Measurements from ENCODE around the gene MICALL1. TPM values are rescaled to one million over a fixed set of nuclear protein-coding genes. Genes with fewer than 3 reads are reported as not detected.

The MICALL1 gene
- total RNA-seq, 1 donor from 2014 or later, result 5.0 TPM

GRCh38 chr22:37991731-37992442 lies 85.8 kb downstream of the MICALL1 start:
- no peak overlapping the region for H3K27ac ChIP-seq
- no peaks in the 10 kb centered on the region for H3K4me1 ChIP-seq
- H4K20me1 ChIP-seq (ENCODE audit: low read depth), result no peaks in the 10 kb centered on the region
- H3K36me3 ChIP-seq, result no peaks in the 10 kb centered on the region
- no peaks in the 10 kb centered on the region for H3F3A ChIP-seq (ENCODE audit: low read depth)
- H3K4me3 ChIP-seq, result no peak overlapping the region
- no peak overlapping the region for H3K27ac Mint-ChIP-seq
- H3K4me2 ChIP-seq, result no peak overlapping the region
- peaks cover 6% of the 10 kb centered on the region for H3K27me3 Mint-ChIP-seq (ENCODE audit: insufficient read depth, low read depth)
- H2AFZ ChIP-seq (replicated peaks), result no peak overlapping the region
- H3K9ac ChIP-seq, result no peak overlapping the region
- H3K4me3 Mint-ChIP-seq, result peak overlapping the region; percentile 27
- H3K9me3 Mint-ChIP-seq, result no peaks in the 10 kb centered on the region
- no peaks in the 10 kb centered on the region for H3K79me2 ChIP-seq (ENCODE audit: low read depth)
- TF ChIP-seq CTCF (IDR thresholded peaks at IDR 0.05) (no peak), EZH2 (IDR thresholded peaks at IDR 0.05) (no peak), EZH2phosphoT487 (IDR thresholded peaks at IDR 0.05) (no peak)
- H3K36me3 Mint-ChIP-seq, result no peaks in the 10 kb centered on the region
- H3K4me1 Mint-ChIP-seq, result no peaks in the 10 kb centered on the region
- DNase-seq (ENCODE audit: low spot score), result no peak
- H3K27me3 ChIP-seq, result no peaks in the 10 kb centered on the region
- H3K9me3 ChIP-seq (ENCODE audit: low read depth), result no peaks in the 10 kb centered on the region

Small RNA genes lying within 50 kb of the gene (microRNA-seq; reads per million reads assigned to microRNA genes)
- gene MIR4534 (not detected), gene MIR6820 (1.6 reads per million)

Other genes with a start within 250 kb of the MICALL1 start
- gene PDXP, start 247.6 kb upstream of the MICALL1 start, total RNA-seq (ENCODE audit: low replicate concordance), result 25.1 and 57.0 TPM in 2 replicates
- gene LGALS1, start 230.7 kb upstream of the MICALL1 start, total RNA-seq (ENCODE audit: low replicate concordance), result 14.9 and 42.9 TPM in 2 replicates
- 23.7 and 28.7 TPM in 2 replicates for gene NOL12, start 220.0 kb upstream of the MICALL1 start, total RNA-seq (ENCODE audit: low replicate concordance)
- gene TRIOBP, start 209.2 kb upstream of the MICALL1 start, total RNA-seq (ENCODE audit: low replicate concordance), result 25.2 and 51.0 TPM in 2 replicates
- gene GCAT, start 98.4 kb upstream of the MICALL1 start, total RNA-seq (ENCODE audit: low replicate concordance), result 21.2 and 25.1 TPM in 2 replicates
- 0.37 TPM in 1 of 2 replicates, not detected in the other for gene GALR3, start 82.9 kb upstream of the MICALL1 start, total RNA-seq (ENCODE audit: low replicate concordance)
- 18.4 and 21.2 TPM in 2 replicates for gene ANKRD54, start 62.0 kb upstream of the MICALL1 start, total RNA-seq (ENCODE audit: low replicate concordance)
- gene EIF3L, start 56.9 kb upstream of the MICALL1 start, total RNA-seq (ENCODE audit: low replicate concordance), result 904 and 971 TPM in 2 replicates
- gene C22orf23, start 47.3 kb downstream of the MICALL1 start, total RNA-seq (ENCODE audit: low replicate concordance), result 0.26 and 0.46 TPM in 2 replicates
- 75.5 and 76.1 TPM in 2 replicates for gene POLR2F, start 47.4 kb downstream of the MICALL1 start, total RNA-seq (ENCODE audit: low replicate concordance)
- 0.99 and 4.5 TPM in 2 replicates for gene SOX10, start 78.3 kb downstream of the MICALL1 start, total RNA-seq (ENCODE audit: low replicate concordance)
- 10.7 and 31.8 TPM in 2 replicates for gene PICK1, start 151.1 kb downstream of the MICALL1 start, total RNA-seq (ENCODE audit: low replicate concordance)
- 1.0 and 3.1 TPM in 2 replicates for gene SLC16A8, start 177.9 kb downstream of the MICALL1 start, total RNA-seq (ENCODE audit: low replicate concordance)
- 0.86 and 2.6 TPM in 2 replicates for gene BAIAP2L2, start 204.4 kb downstream of the MICALL1 start, total RNA-seq (ENCODE audit: low replicate concordance)